K562 (cell line): ENCODE results near the gene CCT3. TPM values are rescaled to one million over a fixed set of nuclear protein-coding genes. Genes with fewer than 3 reads are reported as not detected.

Experiments used
- BDP1 ChIP-seq: IDR thresholded peaks from 3 replicates; pipeline ENCODE4 v1.6.1; 2011; ENCODE audit not compliant: insufficient read length, insufficient read depth
- CCNT2 ChIP-seq: IDR thresholded peaks from 2 replicates; pipeline ENCODE4 v1.6.1; 2011; ENCODE audit warnings: borderline replicate concordance, low read depth, mild to moderate bottlenecking, moderate library complexity, mixed read lengths, low read length; ENCODE audit not compliant: insufficient read length; ENCODE audit errors: extremely low read depth
- CHCHD3 ChIP-seq: fragments of 250-450 bp; sonication (Bioruptor Pico); IDR thresholded peaks from 2 replicates; pipeline ENCODE4 v2.1.2; 2022; ENCODE audit warnings: mild to moderate bottlenecking
- ETV5 ChIP-seq: sonication (generic); formaldehyde crosslinking; IDR thresholded peaks from 2 replicates; pipeline ENCODE4 v1.4.0; 2020; ENCODE audit warnings: low read depth, mild to moderate bottlenecking, missing genetic modification reagents
- GTF2A2 ChIP-seq: IDR thresholded peaks from 2 replicates; pipeline ENCODE4 v1.6.1; 2016; ENCODE audit warnings: mild to moderate bottlenecking, missing genetic modification characterization, missing compliant biosample characterization
- HDAC8 ChIP-seq: fragments of 450-650 bp; IDR thresholded peaks from 2 replicates; pipeline ENCODE4 v1.6.1; 2016; ENCODE audit warnings: mild to moderate bottlenecking, missing genetic modification characterization, moderate library complexity, missing compliant biosample characterization
- HNRNPUL1 ChIP-seq: fragments of 200-400 bp; formaldehyde crosslinking; IDR thresholded peaks from 2 replicates; pipeline ENCODE4 v1.6.1; 2017; ENCODE audit warnings: low read length
- IRF2 ChIP-seq: sonication (generic); formaldehyde crosslinking; IDR thresholded peaks from 2 replicates; pipeline ENCODE4 v1.8.1; 2022; ENCODE audit warnings: mild to moderate bottlenecking, missing genetic modification reagents
- JUND ChIP-seq, 2 experiments: IDR thresholded peaks; 2 replicates in 1 of 2; 3 replicates in 1 of 2; pipeline ENCODE4 v1.6.1; 2011; ENCODE audit warnings: borderline replicate concordance in 2 of 2, low read depth in 2 of 2, low read length in 2 of 2, improper control_type of control experiment in 1 of 2, missing biosample characterization in 1 of 2, missing genetic modification characterization in 1 of 2, missing genetic modification reagents in 1 of 2
- MEF2A ChIP-seq: IDR thresholded peaks from 2 replicates; pipeline ENCODE4 v1.6.1; 2011; ENCODE audit warnings: low read depth, mild to moderate bottlenecking, low read length, moderate library complexity; ENCODE audit not compliant: control insufficient read depth
- NCOA6 ChIP-seq: fragments of 450-650 bp; IDR thresholded peaks from 2 replicates; pipeline ENCODE4 v1.6.1; 2017; ENCODE audit warnings: mild to moderate bottlenecking
- NFE2 ChIP-seq: IDR thresholded peaks from 2 replicates; pipeline ENCODE4 v1.6.1; 2014; ENCODE audit warnings: antibody characterized with exemption, low read depth
- RBM25 ChIP-seq: fragments of 200-400 bp; formaldehyde crosslinking; IDR thresholded peaks from 2 replicates; pipeline ENCODE4 v1.6.1; 2018; ENCODE audit warnings: low read length, low read depth, moderate library complexity; ENCODE audit not compliant: severe bottlenecking
- SIN3A ChIP-seq, 2 experiments: fragments of 150-350 bp in 1 of 2; IDR thresholded peaks; 2 replicates each; pipeline ENCODE4 v1.6.1; 2011 to 2016; ENCODE audit warnings: borderline replicate concordance in 2 of 2, low read depth in 2 of 2, low read length in 2 of 2, mild to moderate bottlenecking in 2 of 2, moderate library complexity in 2 of 2; ENCODE audit not compliant: control insufficient read depth in 1 of 2
- SP2 ChIP-seq: IDR thresholded peaks from 2 replicates; pipeline ENCODE4 v1.6.1; 2011; ENCODE audit warnings: mild to moderate bottlenecking, low read depth, low read length, moderate library complexity; ENCODE audit not compliant: poor library complexity, severe bottlenecking; ENCODE audit errors: extremely low read depth
- STAT5B ChIP-seq: fragments of 250-450 bp; sonication (Bioruptor Pico); IDR thresholded peaks from 2 replicates; pipeline ENCODE4 v1.8.0; 2021; ENCODE audit warnings: mild to moderate bottlenecking, inconsistent platforms
- ZKSCAN1 ChIP-seq: fragments of 150-350 bp; IDR thresholded peaks from 2 replicates; pipeline ENCODE4 v1.6.1; 2016; ENCODE audit warnings: low read depth, low read length
- ZNF197 ChIP-seq: fragments of 200-800 bp; sonication (Bioruptor generic); IDR thresholded peaks from 2 replicates; pipeline ENCODE4 v1.6.1; 2016; ENCODE audit warnings: low read depth, missing genetic modification characterization, missing compliant biosample characterization
- ZNF23 ChIP-seq: fragments of 250-450 bp; sonication (Bioruptor Pico); IDR thresholded peaks from 2 replicates; pipeline ENCODE4 v1.4.0; 2020; ENCODE audit warnings: mild to moderate bottlenecking
- ZNF668 ChIP-seq: fragments of 250-450 bp; sonication (Bioruptor Pico); IDR thresholded peaks from 2 replicates; pipeline ENCODE4 v1.8.0; 2022; ENCODE audit warnings: mild to moderate bottlenecking, inconsistent platforms
- ZSCAN32 ChIP-seq: fragments of 450-650 bp; formaldehyde crosslinking; IDR thresholded peaks from 2 replicates; pipeline ENCODE4 v1.4.0; 2020; ENCODE audit warnings: mild to moderate bottlenecking, moderate library complexity
- polyA plus RNA-seq, 8 experiments: library from polyadenylated mRNA; depleted of rRNA in 4 of 8; stranded (reverse) in 5 of 8; unstranded in 3 of 8; fragments of >200 nt; fragmentation: Nextera tagmentation in 2 of 8; fragmentation: Illumina TruSeq in 1 of 8; extraction: Ambion mirVana in 2 of 8; extraction: Trizol in 1 of 8; gene quantifications; 2 replicates each; pipeline versions ENCODE4 v1.2.1 to v1.2.3, GENCODE V29; 2011 to 2014; ENCODE audit warnings: inconsistent platforms in 1 of 8, missing spikeins in 1 of 8
- total RNA-seq, 7 experiments: library from RNA; depleted of rRNA in 6 of 7; stranded (reverse); fragments of >200 nt in 6 of 7; fragmentation: Illumina TruSeq in 2 of 7; extraction: Trizol in 2 of 7; gene quantifications; 2 replicates each; pipeline versions ENCODE4 v1.2.1 to v1.2.3, GENCODE V29; 2011 to 2021; ENCODE audit warnings: low replicate concordance in 1 of 7
- TF ChIP-seq, protein P1 (sequence below): sonication (generic); formaldehyde crosslinking; IDR thresholded peaks from 2 replicates; pipeline ENCODE4 v1.8.1; 2023; ENCODE audit warnings: missing genetic modification reagents, mild to moderate bottlenecking, borderline replicate concordance
- TF ChIP-seq, protein P2 (sequence below): IDR thresholded peaks from 2 replicates; pipeline ENCODE4 v1.6.1; 2014; ENCODE audit warnings: antibody characterized with exemption

Gene CCT3
- total and polyA plus RNA-seq, 9 of the 15 experiments (the other 6 are each of a cell fraction or from before 2014, with no cell fraction given), result 475 to 1,167 (median 610) TPM

DNA sequence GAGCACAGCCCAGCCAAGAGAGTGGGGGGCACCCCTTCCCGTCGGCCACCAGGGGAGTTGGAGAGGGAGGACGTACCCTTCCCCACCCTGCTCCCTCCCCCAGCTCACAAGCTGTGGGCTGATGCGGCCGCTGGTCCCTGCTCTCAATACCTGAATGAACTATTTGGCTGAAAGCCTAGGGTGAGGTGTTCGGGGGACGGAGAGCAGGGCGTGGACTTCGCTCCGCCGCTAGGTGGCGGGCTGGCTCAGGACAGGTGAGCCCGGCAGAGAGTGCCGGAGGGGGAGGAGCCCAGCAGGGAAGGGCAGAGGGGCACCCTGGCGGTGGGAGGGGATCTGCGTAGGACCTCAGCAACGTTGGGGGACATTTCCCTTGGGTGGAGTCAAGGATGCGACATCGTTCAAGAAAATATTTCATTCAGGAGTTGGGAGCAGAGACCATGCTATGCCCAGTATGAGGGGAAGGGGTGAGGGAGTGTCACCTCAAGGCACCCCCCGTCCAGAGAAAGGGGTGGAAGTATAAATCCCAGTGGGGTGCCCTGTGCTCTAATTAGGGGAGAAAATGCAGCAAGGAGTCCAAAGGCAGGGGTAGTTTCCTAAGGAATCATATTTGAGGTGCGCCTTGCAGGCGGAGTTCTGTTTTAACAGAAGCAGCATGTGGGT lies 18.9 kb upstream of the CCT3 start (continued):
- TF ChIP-seq ZSCAN32, result no peak
- no peak for TF ChIP-seq ETV5 (CRISPR knock-in tag)
- TF ChIP-seq NCOA6, result no peak
- no peak for TF ChIP-seq CHCHD3 (CRISPR knock-in tag)
- no peak for TF ChIP-seq BDP1
- TF ChIP-seq RBM25, result no peak
- TF ChIP-seq HNRNPUL1, result no peak
- no peak for TF ChIP-seq CCNT2
- TF ChIP-seq, protein P1, sequence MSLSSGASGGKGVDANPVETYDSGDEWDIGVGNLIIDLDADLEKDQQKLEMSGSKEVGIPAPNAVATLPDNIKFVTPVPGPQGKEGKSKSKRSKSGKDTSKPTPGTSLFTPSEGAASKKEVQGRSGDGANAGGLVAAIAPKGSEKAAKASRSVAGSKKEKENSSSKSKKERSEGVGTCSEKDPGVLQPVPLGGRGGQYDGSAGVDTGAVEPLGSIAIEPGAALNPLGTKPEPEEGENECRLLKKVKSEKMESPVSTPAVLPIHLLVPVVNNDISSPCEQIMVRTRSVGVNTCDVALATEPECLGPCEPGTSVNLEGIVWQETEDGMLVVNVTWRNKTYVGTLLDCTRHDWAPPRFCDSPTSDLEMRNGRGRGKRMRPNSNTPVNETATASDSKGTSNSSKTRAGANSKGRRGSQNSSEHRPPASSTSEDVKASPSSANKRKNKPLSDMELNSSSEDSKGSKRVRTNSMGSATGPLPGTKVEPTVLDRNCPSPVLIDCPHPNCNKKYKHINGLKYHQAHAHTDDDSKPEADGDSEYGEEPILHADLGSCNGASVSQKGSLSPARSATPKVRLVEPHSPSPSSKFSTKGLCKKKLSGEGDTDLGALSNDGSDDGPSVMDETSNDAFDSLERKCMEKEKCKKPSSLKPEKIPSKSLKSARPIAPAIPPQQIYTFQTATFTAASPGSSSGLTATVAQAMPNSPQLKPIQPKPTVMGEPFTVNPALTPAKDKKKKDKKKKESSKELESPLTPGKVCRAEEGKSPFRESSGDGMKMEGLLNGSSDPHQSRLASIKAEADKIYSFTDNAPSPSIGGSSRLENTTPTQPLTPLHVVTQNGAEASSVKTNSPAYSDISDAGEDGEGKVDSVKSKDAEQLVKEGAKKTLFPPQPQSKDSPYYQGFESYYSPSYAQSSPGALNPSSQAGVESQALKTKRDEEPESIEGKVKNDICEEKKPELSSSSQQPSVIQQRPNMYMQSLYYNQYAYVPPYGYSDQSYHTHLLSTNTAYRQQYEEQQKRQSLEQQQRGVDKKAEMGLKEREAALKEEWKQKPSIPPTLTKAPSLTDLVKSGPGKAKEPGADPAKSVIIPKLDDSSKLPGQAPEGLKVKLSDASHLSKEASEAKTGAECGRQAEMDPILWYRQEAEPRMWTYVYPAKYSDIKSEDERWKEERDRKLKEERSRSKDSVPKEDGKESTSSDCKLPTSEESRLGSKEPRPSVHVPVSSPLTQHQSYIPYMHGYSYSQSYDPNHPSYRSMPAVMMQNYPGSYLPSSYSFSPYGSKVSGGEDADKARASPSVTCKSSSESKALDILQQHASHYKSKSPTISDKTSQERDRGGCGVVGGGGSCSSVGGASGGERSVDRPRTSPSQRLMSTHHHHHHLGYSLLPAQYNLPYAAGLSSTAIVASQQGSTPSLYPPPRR, result no peak
- no peak for TF ChIP-seq SP2
- no peak for TF ChIP-seq ZKSCAN1
- no peak for TF ChIP-seq SIN3A (IDR thresholded peaks at IDR 0.05; ENCODE audit: borderline replicate concordance in 2 of 2, control insufficient read depth in 1 of 2, low read depth in 2 of 2, low read length in 2 of 2)
- TF ChIP-seq GTF2A2 (tag), result no peak
- TF ChIP-seq NFE2, result no peak
- peak; percentile 25; the same call in 1 of the 2 replicates for TF ChIP-seq JUND (IDR thresholded peaks at IDR 0.05; ENCODE audit: borderline replicate concordance, low read depth, low read length)
- TF ChIP-seq JUND (tag; IDR thresholded peaks at IDR 0.05; ENCODE audit: borderline replicate concordance, low read depth, low read length), result no peak; the same call in 2 of the 3 replicates
- no peak for TF ChIP-seq STAT5B (CRISPR knock-in tag)
- TF ChIP-seq IRF2 (CRISPR knock-in tag), result no peak
- no peak for TF ChIP-seq MEF2A
- no peak for TF ChIP-seq ZNF197 (CRISPR knock-in tag)
- TF ChIP-seq HDAC8 (tag), result no peak
- no peak for TF ChIP-seq ZNF23
- TF ChIP-seq, protein P2, sequence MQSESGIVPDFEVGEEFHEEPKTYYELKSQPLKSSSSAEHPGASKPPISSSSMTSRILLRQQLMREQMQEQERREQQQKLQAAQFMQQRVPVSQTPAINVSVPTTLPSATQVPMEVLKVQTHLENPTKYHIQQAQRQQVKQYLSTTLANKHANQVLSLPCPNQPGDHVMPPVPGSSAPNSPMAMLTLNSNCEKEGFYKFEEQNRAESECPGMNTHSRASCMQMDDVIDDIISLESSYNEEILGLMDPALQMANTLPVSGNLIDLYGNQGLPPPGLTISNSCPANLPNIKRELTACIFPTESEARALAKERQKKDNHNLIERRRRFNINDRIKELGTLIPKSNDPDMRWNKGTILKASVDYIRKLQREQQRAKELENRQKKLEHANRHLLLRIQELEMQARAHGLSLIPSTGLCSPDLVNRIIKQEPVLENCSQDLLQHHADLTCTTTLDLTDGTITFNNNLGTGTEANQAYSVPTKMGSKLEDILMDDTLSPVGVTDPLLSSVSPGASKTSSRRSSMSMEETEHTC, result no peak
- no peak for TF ChIP-seq ZNF668 (CRISPR knock-in tag)
